Measurements from ENCODE around the gene PBX4.

DNA sequence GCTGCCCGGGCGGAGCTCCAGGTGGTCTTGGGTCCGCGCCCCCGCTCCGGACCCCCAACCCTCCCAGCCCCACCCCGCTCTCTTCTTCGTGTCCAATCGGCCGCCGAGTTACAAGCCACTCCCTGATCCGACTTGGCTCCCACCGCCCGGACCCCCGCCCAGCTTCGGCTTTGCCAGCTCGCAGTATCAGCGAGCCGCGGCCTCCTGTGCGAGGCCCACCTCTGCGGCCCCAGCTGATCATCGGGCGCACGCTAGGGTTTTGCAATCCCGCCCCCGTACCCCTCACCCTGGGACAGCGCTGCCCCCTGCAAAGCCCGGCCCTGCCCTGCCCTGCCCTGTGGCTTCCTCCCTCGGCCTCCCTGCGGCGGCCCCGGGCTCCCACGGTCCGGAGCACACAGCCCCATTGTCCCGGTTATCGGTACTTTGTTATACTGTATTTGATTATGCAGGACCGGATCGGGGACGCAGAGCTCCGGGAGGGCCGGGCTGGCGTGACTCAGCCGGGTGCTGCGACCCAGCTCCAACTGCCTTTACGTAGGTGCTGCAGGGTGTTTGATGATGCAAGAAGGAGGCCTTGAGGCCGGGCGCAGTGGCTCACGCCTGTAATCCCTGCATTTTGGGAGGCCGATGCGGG, 10.1 kb upstream of the PBX4 start:
- no peak for TF ChIP-seq ZNF274 (IDR thresholded peaks at IDR 0.05; ENCODE audit: low read depth, low read length)
- no peak for TF ChIP-seq YY1 (IDR thresholded peaks at IDR 0.05; ENCODE audit: insufficient read depth, insufficient read length)
- no peak for TF ChIP-seq SUZ12 (IDR thresholded peaks at IDR 0.05; ENCODE audit: extremely low read depth, insufficient read depth, insufficient read length)

Measured in NT2/D1 (cell line).